GM19438 (cell line): ENCODE data around the gene NEK6.

Experiments used
- ATAC-seq: cut with Tn5 transposase; IDR thresholded peaks from one replicate; pipeline ENCODE4 v1.9.1; 2021; ENCODE audit warnings: low read depth; ENCODE audit not compliant: unreplicated experiment

NEK6 gene

DNA sequence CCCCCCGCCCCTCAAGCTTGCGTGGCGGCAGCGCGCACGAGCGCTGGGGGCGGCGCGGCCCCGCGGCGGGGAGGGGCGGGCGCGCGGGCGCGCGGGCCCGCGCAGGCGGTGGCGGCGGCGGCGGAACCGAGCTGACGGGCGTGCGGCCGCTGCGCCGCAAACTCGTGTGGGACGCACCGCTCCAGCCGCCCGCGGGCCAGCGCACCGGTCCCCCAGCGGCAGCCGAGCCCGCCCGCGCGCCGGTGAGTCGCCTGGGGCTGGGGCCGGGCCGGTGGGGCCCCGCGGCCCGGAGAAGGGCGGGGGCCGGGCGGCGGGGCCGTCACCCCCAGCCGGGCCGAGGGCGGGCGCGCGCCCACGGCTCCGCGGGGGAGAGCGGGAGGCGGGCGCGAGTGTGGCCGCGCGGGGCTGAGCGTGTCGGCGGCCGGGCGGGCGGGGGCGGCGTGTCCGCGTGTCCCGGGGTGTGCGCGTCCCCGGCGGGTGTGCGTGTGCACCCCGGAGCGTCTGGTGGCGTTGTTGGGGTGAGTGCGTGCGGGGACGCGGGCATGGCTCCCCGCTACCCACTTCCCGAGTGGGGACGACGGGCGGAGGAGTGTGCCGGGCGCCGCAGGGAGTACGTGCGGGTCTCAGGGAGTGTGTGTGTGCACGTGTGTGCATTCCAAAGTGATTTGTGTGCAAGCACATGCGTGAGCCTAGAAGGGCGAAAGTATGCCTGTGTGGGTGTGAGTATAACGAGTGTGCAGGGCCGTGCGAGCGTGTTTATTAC is at the start of gene NEK6:
Gene NEK6 (plus strand): TSS at position 106 of the 763 bp plus-strand sequence. CDS start 44,016 bp downstream, outside the sequence.
- ATAC-seq: no peak

DNA sequence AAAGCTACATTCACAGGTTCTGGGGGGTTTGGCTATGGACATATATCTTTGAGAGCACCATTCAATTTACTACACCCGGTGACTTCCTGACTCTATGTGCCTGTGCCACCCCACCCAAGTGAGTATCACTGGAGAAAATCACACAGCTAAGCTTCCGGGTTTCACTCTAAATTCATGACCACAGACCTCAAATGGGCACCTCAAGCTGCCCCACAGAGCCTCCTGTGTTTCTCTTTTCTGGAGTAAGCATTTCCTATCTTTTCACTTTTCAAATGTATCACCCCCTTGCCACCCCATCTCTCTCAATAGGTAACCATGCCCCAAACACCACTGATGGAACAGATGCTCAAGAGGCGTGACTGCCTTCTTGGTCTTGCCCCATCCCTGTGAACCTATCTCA is 49.2 kb upstream of the NEK6 start:
- ATAC-seq: no peak

GRCh38 chr9:124209279-124209678 is 48.5 kb upstream of the NEK6 start:
- ATAC-seq: no peak

- ATAC-seq: no peak
Observed at GRCh38 chr9:124209774-124210173, 48.0 kb upstream of the NEK6 start.

DNA sequence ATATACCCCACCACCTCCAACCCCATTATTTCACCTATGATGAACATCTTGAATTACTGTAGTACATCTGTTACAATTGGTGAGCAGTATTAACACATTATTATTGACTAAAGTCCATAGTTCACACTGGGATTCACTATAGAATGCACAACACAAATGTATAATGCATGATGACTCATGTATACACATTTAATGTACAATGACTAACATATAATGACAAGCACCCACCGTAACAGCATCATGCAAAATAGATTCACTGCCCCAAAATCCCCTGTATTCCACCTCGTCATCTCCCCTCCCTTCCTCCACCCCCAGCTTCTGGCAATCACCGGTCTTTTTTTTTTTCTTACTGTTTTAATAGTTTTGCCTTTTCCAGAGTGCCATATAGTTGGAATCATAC is 47.1 kb upstream of the NEK6 start:
- ATAC-seq: no peak

GRCh38 chr9:124212381-124213050 is 45.2 kb upstream of the NEK6 start:
- no peak for ATAC-seq

DNA sequence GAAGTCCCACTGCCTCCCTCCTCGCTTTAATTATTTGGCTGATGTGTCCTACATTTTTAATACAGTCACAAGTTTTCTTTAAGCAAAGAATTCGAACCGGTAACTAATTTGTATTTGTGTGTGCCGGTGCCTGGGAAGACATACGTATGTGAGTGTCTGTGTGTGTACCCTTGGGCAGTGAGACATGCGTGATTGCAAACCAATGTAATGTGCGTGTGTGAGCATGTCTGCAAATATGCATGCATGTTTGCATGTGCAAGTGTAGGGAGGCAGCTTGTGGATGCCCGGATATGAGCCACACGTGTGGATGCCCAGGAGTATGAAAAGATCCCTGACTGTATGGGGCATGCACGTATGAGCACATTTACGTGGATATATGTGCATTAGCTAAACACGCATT is 44.4 kb upstream of the NEK6 start:
- ATAC-seq: no peak

- ATAC-seq: no peak
Observed at GRCh38 chr9:124214116-124214515, 43.6 kb upstream of the NEK6 start.

- no peak for ATAC-seq
Observed at GRCh38 chr9:124214596-124215367, 43.0 kb upstream of the NEK6 start.

GRCh38 chr9:124215368-124215910 is 42.3 kb upstream of the NEK6 start:
- no peak for ATAC-seq

DNA sequence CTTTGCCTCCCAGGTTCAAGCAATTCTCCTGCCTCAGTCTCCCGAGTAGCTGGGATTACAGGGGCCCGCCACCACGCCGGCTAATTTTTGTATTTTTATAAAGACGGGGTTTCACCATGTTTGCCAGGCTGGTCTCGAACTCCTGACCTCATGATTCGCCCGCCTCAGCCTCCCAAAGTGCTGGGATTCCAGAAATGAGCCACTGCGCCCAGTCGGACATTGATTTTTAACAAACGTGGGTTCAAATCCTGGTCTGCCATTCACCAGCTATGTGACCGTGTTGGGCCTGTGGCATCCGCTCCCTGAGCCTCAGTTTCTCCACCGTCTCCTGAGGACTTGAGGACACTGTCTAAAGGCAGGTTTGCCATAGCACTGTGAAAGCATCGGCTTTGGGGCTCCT is 41.8 kb upstream of the NEK6 start:
- no peak for ATAC-seq

DNA sequence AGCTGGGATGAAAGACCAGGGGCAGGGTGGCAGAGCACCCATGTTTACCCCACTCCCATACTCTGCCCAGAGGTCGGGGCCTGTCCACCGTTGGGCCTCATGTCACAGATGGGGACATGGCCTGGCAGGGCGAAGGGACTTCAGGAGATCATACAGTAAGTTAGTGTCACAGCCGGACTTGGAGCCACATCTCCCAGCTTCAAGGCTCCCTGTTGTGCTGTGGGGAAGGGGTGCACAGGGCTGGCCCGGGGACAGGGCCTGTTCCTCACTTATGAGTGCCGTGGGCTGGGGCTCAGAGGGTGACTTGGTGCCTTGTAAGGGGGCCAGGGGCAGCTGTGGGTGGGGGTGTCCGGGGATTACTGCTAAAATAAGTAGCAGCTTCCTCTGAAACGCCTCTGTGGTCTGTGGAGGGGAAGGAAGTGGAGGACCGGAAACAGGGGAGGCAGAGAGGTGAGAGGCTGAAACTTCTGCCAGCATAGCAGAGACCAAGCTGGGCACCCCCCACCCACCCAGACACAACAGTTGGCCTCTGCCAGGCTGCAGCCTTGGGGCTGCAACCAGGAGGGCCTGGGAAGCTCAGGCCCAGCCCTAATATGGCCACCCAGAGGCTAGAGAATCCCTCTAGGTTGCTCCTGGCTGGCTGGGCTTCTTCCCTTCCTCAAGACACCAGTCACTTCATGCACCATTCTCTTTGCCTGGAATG is 41.1 kb upstream of the NEK6 start:
- ATAC-seq: no peak

- no peak for ATAC-seq
Observed at GRCh38 chr9:124217836-124218437, 39.8 kb upstream of the NEK6 start.

GRCh38 chr9:124218438-124218982 is 39.2 kb upstream of the NEK6 start:
- ATAC-seq: peak; percentile 58

- no peak for ATAC-seq
Observed at GRCh38 chr9:124218987-124219461, 38.7 kb upstream of the NEK6 start.

DNA sequence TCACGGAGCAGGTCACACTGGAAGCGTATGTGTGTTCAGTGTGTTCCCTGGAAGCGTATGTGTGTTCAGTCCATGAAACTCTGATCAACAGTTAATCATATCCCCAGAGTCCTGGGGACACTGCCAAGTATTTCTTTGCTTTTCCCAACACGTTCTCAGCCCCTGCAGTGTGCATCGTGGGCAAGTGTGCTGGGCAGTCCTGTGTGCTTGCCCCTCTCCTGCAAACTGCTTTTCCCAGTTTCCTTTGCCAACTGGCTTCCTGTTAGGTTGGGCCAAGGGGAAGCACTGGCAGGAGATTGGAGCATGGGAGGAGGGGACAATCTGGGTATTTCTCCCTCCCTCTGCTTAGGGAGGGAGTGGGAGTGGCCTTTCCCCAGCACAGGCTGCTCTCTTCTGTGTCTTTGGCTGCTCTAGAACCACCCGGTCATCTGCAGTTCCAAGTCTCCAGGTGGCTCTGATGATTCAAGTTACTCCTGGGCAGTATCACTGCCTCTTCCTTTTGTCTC is 36.8 kb upstream of the NEK6 start:
- no peak for ATAC-seq

GRCh38 chr9:124221676-124222075 is 36.1 kb upstream of the NEK6 start:
- ATAC-seq: no peak

DNA sequence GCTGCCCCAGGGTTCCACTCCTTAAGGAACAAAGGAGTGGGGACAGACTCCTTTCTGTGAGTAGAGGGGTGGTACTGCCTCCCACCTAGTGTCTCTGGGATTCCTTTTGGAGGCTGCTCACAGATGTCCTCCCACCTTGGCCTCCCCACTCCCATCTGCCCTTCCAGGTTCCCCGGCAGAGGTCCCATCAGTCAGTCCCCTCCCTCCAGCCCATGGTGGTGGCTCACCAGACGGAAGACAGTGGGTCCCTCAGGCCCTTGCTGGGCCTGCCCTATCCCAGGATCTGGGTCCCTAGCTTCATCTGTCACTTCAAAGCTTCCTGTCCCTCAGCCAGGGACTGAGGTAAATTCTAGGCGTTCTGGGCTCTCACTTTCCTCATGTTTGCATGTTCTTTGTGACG is 35.6 kb upstream of the NEK6 start:
- no peak for ATAC-seq

- no peak for ATAC-seq
Observed at GRCh38 chr9:124222918-124223720, 34.6 kb upstream of the NEK6 start.
